ENCODE results near the gene MCM3AP.
A peak's percentile ranks its signal among the peaks of the same experiment; 100 is the strongest.

The MCM3AP gene

GRCh38 chr21:46199436-46200373 lies 85.7 kb downstream of the MCM3AP start:
- no peak for DNase-seq

DNA sequence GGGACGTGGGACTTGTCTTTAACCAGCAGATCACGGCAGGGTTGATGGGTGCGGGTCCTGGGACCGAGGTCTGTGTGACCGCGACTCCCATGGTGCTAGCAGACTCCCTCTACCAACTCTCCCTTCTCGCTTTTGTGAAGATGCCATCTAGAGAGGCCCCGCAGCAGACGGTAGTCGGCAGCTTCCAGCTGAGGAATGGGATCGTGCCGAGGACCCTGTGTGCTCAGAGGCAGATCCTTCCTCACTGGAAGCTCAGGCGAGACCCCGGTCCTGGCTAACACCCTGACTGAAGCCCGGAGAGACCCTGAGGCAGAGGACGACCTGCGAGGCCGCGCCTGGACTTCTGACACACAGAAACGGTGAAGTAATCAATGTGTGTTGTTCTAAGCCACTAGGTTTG lies 88.7 kb downstream of the MCM3AP start:
- DNase-seq = no peak

DNA sequence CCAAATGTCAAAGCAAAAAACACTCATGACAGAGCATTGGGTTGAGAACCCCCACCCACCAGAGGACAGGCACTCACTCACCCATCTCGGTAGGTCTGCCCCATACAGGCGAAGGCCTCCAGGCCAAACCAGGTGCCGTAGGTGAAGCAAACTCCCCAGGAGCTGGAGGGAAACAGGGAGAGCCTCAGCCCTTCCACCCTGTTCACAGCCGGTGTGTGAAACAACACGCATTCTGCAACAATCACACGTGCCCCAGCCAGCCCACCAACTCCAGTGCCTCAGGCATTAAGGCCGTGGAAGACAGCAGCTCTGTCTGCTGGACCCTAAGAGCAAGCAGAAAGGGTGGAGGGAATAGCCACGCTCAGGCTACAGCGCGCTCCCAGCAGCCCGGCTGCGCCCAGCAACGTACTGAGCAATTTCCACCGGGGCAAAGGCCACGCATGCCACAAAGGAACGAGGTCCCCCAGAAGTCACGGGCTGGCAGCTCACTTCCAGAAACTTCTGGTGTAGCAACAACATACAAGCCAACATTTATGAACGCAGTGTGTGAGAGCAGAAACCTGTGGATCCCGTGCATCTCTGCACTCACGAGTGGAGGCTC lies 89.7 kb downstream of the MCM3AP start:
- no peak for DNase-seq

GRCh38 chr21:46194374-46195334 lies 90.8 kb downstream of the MCM3AP start:
- no peak for DNase-seq

GRCh38 chr21:46193829-46194373 lies 91.5 kb downstream of the MCM3AP start:
- DNase-seq = no peak

DNA sequence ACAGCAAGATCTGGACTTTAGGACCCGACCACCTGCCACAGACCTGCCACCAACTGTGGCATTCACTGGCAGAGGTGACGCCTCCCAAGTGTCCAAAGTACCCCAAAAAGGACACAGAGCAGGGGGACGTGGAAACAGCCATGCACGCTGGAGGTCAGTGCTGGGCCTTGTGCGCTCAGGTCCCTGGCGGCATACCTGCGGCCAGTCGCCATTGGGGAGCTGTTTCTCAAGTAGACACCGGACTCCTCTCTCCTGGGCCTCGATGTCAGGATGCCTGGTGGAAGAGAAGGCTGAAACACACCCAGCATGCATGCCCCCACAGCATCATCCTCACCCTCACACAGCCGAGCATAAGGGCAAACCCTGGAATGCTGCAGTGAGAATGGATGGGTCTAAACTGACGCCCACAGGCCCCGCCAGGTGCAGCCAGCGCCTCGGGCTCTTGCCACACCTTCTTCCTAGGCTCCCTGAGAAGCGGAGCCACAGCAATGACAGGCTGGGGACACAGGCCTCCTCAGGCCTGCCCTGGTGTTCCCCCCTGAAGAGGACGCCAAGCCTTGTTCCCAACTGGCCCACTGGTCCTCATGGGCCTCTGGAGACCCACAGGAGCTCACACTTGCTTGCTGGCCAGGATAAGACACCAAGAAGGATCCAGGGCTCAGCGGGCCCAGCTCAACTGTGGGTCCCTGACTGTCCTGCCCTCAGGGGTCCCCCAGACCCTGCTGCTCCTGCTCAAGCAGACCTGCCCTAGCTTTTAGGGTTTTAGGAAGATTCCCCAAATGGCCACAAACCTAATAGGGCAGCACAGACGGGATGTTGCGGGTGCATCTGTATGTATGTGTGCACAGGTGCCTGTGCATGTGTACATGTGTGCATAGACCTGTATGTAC lies 93.5 kb downstream of the MCM3AP start:
- no peak for DNase-seq

DNA sequence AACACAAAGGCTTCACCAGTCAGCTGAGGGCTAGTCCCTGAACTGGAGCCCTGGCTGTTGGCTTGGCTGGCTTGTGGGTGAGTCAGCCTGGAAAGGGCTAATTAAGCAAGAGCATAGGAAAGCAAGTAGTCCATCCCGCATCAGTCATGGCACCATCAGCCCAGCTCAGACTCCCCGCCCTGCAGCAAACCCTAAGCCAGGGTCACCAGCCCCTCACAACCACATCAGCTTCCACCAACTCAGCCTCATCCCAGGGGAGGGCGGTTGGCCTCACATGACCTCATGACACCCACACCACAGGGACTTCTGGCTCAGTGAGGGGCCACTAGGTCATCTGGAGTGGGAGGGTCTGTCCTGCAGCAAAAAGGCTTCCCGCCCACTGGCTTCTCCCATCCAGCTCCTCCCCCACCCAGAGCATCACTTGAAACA lies 94.1 kb downstream of the MCM3AP start:
- no peak for DNase-seq

GRCh38 chr21:46190491-46191131 lies 94.8 kb downstream of the MCM3AP start:
- no peak for DNase-seq

- no peak for DNase-seq
These were observed 95.4 kb downstream of the MCM3AP start for GRCh38 chr21:46189959-46190490.

- DNase-seq = peak; percentile 51
These were observed 96.0 kb downstream of the MCM3AP start for GRCh38 chr21:46189213-46189958.

DNA sequence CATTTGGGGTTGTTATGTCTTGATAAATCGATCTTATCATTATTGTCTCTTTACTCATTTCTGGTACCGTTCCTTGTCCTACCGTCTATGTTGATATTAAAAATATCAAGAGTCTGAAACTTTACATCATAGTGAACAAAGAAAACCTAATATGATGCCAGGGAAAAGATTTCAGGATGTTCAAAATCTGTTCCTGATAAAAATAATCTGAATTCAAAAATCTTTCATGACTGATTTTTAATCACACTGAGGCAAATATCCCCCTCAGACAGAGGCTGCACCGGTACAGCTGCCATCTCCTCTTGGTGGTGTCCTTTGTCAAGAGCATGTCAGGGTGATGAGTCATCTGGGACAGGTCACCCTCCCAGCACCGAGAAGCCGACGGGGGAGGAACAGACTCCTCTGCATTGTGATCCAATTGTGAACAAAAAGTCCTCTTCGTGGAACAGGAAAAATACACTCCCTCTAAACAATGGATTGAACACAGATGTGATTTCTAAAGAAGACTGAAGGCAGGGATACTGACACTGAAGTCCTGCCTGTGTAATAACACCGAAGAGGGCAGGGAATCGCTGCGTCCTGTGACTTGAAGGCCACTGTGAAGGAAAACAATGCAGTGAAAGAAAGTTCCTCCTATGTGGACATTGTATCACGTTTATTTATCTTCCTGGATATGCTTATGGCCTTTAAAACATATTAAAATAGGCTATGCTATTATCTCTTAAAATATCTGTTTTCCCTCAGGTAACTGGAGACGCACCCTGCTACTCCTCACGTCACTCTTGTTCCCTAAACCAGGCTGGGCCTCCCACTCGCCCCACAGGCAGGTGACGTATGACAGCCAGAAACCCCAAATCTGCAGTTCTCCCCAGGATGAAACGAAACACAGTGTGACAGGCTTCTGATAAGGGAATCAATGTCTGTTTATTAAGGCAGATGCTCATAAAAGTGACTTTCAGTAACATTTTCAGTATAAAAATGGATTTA lies 96.9 kb downstream of the MCM3AP start:
- DNase-seq = no peak

DNA sequence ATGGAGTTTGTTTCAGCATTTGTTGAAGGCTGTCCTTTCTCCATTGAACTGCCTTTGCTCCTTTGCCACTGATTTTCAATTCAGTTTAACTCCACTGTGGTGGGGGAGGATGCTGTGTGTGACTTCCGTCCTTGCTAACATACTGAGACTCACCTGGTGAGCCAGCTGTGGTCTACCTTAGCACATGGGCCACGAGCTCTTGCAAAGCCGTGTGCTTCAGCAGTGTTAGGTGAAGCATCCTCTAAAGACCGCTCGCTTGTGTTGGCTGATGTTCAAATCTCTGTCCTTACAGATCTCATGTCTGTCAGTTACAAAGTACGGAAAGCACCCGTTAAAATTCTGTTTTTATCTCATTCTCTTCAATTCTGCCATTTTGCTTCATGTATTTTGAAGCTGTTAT lies 97.6 kb downstream of the MCM3AP start:
- no peak for DNase-seq

DNA sequence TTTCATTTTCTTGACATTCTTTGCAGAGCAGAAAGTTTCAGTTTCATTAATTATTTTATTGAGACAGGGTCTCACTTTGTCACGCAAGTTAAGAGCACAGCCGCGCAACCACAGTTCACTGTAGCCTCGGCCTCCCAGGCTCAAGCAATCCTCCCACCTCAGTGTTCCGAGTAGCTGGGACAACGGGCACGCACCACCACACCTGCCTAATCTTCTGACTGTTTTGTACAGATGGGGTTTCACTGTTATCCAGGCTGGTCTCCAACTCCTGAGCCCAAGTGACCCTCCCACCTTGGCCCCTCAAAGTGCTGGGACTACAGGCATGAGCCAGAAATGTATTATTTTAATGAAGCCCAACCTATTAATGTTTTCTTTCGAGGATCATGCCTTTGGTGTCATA lies 98.2 kb downstream of the MCM3AP start:
- DNase-seq = no peak

- DNase-seq = no peak
These were observed 99.7 kb downstream of the MCM3AP start for GRCh38 chr21:46185716-46186115.

Data from NCI-H2171 (cell line).